GM21576 (cell line): Measurements from ENCODE around the gene ANKRD34C.

Experiments
- ATAC-seq: cut with Tn5 transposase; IDR thresholded peaks from one replicate; pipeline ENCODE4 v1.9.1; 2021; ENCODE audit warnings: mild to moderate bottlenecking, moderate library complexity; ENCODE audit not compliant: unreplicated experiment

ANKRD34C gene

DNA sequence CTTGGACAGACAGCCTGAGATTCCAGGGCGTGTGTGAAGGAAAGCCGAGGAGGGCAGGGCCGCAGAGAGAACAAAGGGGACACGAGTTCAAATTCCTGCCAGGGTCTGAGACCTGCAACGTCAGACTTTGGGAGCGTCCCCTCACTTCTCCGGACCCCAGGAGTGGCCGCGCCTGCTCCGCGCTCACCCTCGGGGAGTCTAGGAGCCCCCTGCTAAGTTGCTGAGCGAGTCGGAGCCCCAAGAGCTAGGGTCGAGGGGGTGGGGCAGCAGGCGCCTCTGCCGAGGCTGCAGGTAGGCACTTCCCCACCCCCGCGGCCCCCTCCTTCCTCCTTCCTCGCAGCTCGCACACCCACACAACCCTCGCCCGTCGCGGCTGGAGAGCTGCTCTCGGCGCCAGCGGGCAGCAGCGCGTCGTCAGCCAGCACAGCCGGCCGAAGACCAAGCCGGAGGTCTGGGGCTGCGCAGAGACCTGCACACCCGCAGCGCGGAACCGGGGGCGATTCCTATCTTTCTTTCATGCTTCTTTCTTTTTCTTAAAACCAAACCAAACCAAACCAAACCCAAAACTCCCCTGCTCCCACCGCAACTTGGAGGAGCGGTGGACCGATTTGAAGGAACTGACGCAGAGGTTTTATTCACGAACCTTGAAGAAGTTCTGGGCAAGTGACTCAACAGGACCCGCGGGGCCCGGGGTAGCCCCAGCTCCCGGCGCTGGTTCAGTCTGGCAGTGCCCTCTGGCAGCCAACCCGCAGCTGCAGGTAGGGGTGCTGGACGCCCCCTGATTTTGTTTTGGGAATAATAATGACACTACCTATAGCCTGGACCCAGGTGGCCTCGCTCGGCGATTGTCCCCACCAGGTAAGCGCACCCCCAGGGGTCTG, at the start of gene ANKRD34C:
Gene ANKRD34C, plus strand, starts transcription at position 352 of the 881 bp plus-strand sequence. CDS start 10,563 bp downstream, outside the sequence.
- no peak for ATAC-seq

- ATAC-seq, result no peak
Observed at GRCh38 chr15:79233236-79233635, 49.3 kb upstream of the ANKRD34C start.

DNA sequence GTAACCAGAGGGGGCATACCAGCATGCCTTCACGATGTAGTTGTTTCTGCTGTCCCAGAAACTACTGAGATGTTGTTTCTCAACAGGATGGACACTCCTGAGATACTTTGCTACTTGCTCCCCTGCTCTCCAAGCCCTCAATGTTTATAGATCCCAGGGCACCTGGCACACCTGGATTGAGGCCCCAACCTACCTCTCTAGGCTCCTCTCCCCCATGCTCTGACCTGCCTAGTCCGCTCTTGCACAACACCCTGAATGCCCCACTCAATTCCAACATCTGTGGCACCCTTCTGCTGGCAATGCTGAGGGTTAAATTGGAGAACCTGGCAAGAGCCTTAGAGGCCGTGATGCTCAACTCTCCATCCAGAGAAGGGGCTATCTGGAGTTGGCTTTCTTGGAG, 42.5 kb upstream of the ANKRD34C start:
- ATAC-seq, result no peak

GRCh38 chr15:79243723-79244122, 38.8 kb upstream of the ANKRD34C start:
- no peak for ATAC-seq

- no peak for ATAC-seq
Observed at GRCh38 chr15:79244876-79245275, 37.6 kb upstream of the ANKRD34C start.

DNA sequence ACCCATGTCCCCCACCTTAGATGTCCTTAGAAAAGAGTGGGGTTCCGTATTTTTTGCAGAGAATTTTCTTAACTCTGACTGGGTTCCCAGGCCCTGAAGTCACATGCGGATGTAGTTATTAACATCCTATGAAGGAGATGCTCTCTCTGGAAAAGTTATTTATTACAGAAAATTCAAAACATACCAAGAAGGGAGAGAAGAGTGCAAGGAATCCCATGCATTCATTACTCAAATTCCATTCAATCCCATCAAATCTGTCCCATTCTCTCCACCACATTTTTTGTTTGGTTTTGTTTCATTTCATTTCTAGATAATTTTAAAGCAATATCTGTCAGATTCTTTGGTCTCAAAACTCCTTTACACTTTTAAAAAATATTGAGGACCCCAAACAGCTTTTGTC, 34.3 kb upstream of the ANKRD34C start:
- ATAC-seq, result no peak

DNA sequence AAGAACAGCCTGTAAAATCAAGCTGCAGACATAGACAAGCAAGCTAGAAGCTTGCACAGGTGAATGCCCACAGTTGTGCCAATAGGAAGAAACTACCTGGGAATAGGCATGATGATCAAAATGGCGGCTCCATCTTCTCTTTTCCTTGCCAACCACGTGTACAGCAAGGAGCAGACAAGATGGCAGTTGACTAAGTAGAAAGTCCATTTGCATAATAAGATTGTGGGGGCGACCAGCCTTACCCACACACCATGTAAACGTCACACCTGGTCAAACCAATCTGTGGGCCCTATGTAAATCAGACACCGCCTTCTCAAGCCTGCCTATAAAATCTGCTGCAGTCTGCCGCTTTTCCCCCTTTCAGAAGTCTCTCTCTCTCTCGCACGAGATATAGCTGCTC, 25.1 kb upstream of the ANKRD34C start:
- ATAC-seq, result no peak

DNA sequence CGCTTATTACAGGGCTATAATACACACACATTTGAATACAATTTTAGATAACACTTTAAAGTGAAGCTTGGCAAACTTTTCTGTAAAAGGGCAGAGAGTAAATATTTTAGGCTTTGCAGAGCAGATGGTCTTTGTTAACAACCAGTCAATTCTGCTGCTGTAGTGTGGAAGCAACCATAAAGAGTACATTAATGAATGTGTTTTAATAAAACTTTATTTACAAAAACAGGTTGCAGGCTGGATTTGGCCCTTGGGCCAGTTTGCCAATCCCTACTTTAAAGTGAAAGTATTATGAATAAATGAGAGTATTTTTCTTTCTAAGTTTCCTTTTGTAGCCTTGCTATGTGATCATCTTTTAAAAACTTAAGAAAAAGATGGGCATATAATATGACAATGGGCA, 20.7 kb upstream of the ANKRD34C start:
- ATAC-seq, result no peak

DNA sequence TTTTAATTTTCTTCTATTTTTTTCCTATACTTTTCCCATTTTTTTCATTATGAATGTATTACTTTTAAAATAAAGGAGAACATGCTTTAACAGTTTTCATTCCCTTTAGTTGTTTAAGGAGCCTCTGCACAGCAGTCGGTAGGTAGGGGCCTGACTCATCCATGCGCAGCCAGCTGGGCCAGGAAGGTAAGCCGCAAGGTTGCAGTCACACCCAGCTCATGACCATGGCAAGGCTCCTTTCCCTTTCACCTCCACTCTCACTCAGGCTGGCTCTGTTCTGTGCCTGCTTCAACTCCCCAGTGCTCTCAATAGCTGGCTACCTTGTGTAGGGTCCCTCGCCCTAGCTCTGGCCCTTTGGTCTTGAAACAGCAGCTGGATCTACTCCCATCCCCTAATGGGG, 17.4 kb upstream of the ANKRD34C start:
- ATAC-seq, result no peak

GRCh38 chr15:79265987-79266579, 16.4 kb upstream of the ANKRD34C start:
- no peak for ATAC-seq

DNA sequence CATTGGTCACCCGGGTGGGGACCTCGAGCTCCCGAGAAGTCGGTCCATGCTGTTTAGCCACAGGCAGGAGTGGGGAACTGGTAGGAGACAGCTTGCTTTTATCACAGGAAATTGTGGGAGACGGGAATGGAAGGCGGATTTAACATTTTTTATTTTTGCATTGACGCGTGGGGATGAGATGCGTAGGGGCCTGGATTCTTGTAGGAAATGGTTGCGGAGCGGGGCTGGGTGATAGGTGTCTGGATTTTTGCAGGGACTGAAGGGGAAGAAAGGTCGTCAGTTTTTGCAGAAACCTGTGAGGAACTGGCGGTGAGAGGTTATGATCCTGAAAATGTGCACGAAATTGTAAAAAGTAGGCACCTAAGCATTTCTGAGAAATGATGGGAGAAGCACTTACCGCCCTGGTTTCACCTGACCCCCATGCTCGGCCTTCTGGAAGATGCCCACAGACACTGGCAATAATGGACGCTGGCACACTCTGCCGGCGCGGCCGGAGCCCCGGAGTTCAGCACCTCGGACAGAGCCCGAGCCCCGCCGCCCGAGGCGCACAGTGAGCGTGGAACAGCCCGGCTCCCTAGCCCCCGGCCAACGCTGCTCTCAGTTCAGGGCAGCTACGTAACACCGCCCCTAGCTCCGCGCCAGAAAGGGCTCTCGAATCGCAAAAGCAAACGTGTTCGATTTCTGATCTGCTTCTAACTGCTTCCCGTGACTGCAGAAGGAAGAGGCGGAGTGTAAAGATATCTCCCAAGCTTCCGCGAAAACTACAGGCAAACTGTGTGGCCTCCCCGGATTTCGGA, 928 bp downstream of the ANKRD34C start:
- no peak for ATAC-seq

GRCh38 chr15:79290642-79291275, 8.2 kb downstream of the ANKRD34C start:
- no peak for ATAC-seq

DNA sequence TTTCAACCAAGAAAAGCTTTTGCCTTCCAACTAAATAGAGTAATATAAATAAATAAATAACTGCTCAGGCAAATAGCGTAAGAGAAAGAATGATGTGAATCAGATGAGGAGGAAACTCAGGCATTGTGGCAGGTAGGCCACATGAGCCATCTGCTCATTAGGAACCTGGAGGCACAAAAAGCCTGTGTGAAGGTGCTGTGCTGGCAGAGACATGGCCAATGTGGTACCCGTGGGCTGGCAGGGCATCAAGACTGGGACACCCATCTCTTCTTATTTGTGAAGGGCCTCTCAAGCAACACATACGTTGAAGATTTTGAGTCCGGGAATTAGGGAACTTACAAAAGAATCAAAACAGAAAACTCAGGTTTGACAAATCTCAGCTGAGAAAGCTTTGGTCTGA, 9.5 kb downstream of the ANKRD34C start:
- no peak for ATAC-seq

GRCh38 chr15:79294075-79294474, 11.6 kb downstream of the ANKRD34C start:
- ATAC-seq, result no peak

GRCh38 chr15:79296583-79296982, 14.1 kb downstream of the ANKRD34C start:
- no peak for ATAC-seq

- no peak for ATAC-seq
Observed at GRCh38 chr15:79299126-79299840, 16.8 kb downstream of the ANKRD34C start.

DNA sequence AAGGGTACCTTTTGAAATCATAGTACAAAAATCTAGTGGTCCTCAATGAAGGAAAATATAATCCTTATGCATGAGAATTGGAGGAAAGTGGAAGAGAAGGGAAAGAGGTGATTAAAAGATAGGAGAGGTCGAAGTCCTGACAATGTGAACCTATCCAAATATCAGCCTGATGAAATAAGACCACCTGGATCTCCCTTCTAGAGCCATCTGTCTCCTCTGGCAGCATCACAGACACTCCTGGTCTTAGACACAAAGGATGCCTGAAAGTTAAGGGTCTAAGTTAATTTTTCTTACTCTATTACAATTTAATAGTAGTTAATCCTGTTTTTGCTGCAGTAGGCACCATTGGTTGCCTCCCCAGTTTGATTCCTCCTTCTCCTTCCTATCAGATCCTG, 17.3 kb downstream of the ANKRD34C start:
- no peak for ATAC-seq

DNA sequence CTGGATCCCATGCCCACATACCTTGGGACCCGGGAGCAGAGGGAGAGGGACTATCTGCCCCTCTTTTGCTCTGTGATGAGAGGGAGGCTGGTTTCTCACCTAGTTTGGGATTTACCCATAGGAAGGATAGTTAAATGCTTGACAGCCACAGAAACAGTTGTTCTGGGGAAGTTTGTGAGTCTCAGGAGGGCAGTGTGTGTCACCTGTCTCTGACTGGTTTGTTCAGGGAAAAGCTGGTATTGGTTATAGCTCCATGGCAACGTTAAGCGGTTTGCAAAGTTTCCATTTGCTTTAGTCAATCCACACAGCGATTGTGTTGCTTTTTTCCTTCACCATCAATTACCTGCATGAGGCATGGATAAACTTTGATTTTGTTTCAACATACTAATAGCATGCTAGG, 24.7 kb downstream of the ANKRD34C start:
- ATAC-seq, result no peak

GRCh38 chr15:79308874-79309273, 26.4 kb downstream of the ANKRD34C start:
- no peak for ATAC-seq

GRCh38 chr15:79310612-79310984, 28.1 kb downstream of the ANKRD34C start:
- peak; percentile 22 for ATAC-seq
